ENCODE measurements around the gene KRTCAP2.

KRTCAP2 gene

GRCh38 chr1:155173478-155174323 lies 597 bp upstream of the KRTCAP2 start, which contains the start of gene TRIM46:
TRIM46 (plus strand) TSS chr1:155173849; CDS start chr1:155173967, 118 bp downstream.
- DNase-seq, result no peak
- Histone ChIP-seq H3K4ac (ENCODE audit: low read depth, low read length) (peak within 1 kb of the TSS; percentile 59), H3K27me3 (ENCODE audit: insufficient read depth, low read length) (no peaks in the 10 kb centered on the region), H3K79me2 (ENCODE audit: control insufficient read depth, insufficient read depth, low read length, poor library complexity) (peaks cover 5% of the 10 kb centered on the region), H3K4me3 (ENCODE audit: low read depth, low read length) (peak within 1 kb of the TSS; percentile 87), H2BK120ac (ENCODE audit: insufficient read depth, low read length, poor library complexity) (peak within 1 kb of the TSS; percentile 20), H4K8ac (ENCODE audit: low read depth, low read length) (peak within 1 kb of the TSS; percentile 75), H3K14ac (ENCODE audit: low read length) (peak within 1 kb of the TSS; percentile 47), H3K4me2 (ENCODE audit: low read length) (peak within 1 kb of the TSS; percentile 67), H3K9me3 (ENCODE audit: insufficient read depth, low read depth, low read length) (no peaks in the 10 kb centered on the region), H3K23ac (ENCODE audit: low read length) (no peak within 1 kb of the TSS), H2AK5ac (ENCODE audit: low read length) (no peak within 1 kb of the TSS), H3K4me1 (ENCODE audit: control insufficient read depth in 1 of 2, insufficient read depth in 2 of 2, low read length in 2 of 2) (peaks cover 9 to 16% of the 10 kb centered on the region in 2 experiments), H2AFZ (ENCODE audit: insufficient read depth, low read length, poor library complexity) (peak within 1 kb of the TSS; percentile 56), H2BK5ac (ENCODE audit: low read depth, low read length, poor library complexity) (peak within 1 kb of the TSS; percentile 29), H4K12ac (ENCODE audit: low read depth, low read length) (peak within 1 kb of the TSS; percentile 71), H4K91ac (ENCODE audit: low read depth, low read length) (peak within 1 kb of the TSS; percentile 72), H3K27ac (ENCODE audit: low read depth, low read length) (peak within 1 kb of the TSS; percentile 52), H3K18ac (ENCODE audit: low read length) (peak within 1 kb of the TSS; percentile 30), H3K36me3 (ENCODE audit: control insufficient read depth in 1 of 2, insufficient read depth in 2 of 2, low read length in 2 of 2) (peaks cover 8 to 14% of the 10 kb centered on the region in 2 experiments), H2BK12ac (ENCODE audit: low read length) (no peak within 1 kb of the TSS), H3K79me1 (ENCODE audit: low read length) (peaks cover 5% of the 10 kb centered on the region), H3K9ac (ENCODE audit: low read length) (peak within 1 kb of the TSS; percentile 92)
- WGBS (ENCODE audit: extremely low coverage, insufficient coverage, insufficient read length), result no CpG with 5 or more reads among the region's 38 CpGs

- Histone ChIP-seq H3K27ac (ENCODE audit: low read depth, low read length) (peak overlapping the region; percentile 52), H4K8ac (ENCODE audit: low read depth, low read length) (peak overlapping the region; percentile 75), H3K79me1 (ENCODE audit: low read length) (peaks cover 5% of the 10 kb centered on the region), H3K9ac (ENCODE audit: low read length) (peak overlapping the region; percentile 92), H2AFZ (ENCODE audit: insufficient read depth, low read length, poor library complexity) (peak overlapping the region; percentile 56), H3K36me3 (ENCODE audit: control insufficient read depth in 1 of 2, insufficient read depth in 2 of 2, low read length in 2 of 2) (peaks cover 8 to 14% of the 10 kb centered on the region in 2 experiments), H3K4me2 (ENCODE audit: low read length) (peak overlapping the region; percentile 67), H2BK5ac (ENCODE audit: low read depth, low read length, poor library complexity) (no peak overlapping the region), H2AK5ac (ENCODE audit: low read length) (no peak overlapping the region), H3K9me3 (ENCODE audit: insufficient read depth, low read depth, low read length) (no peaks in the 10 kb centered on the region), H3K23ac (ENCODE audit: low read length) (no peak overlapping the region), H2BK120ac (ENCODE audit: insufficient read depth, low read length, poor library complexity) (peak overlapping the region; percentile 20), H3K4me1 (ENCODE audit: control insufficient read depth in 1 of 2, insufficient read depth in 2 of 2, low read length in 2 of 2) (peaks cover 8 to 19% of the 10 kb centered on the region in 2 experiments), H3K4ac (ENCODE audit: low read depth, low read length) (peak overlapping the region; percentile 59), H3K27me3 (ENCODE audit: insufficient read depth, low read length) (no peaks in the 10 kb centered on the region), H4K12ac (ENCODE audit: low read depth, low read length) (peak overlapping the region; percentile 51), H4K91ac (ENCODE audit: low read depth, low read length) (peak overlapping the region; percentile 72), H3K79me2 (ENCODE audit: control insufficient read depth, insufficient read depth, low read length, poor library complexity) (peaks cover 5% of the 10 kb centered on the region), H3K14ac (ENCODE audit: low read length) (peak overlapping the region; percentile 47), H3K18ac (ENCODE audit: low read length) (peak overlapping the region; percentile 30), H2BK12ac (ENCODE audit: low read length) (no peak overlapping the region), H3K4me3 (ENCODE audit: low read depth, low read length) (peak overlapping the region; percentile 87)
- no peak for DNase-seq
- WGBS (ENCODE audit: extremely low coverage, insufficient coverage, insufficient read length), result no CpG with 5 or more reads among the region's 8 CpGs
Measured at GRCh38 chr1:155171836-155172731, 1.0 kb downstream of the KRTCAP2 start.

GRCh38 chr1:155170806-155171205 lies 2.3 kb downstream of the KRTCAP2 start:
- Histone ChIP-seq H2AK5ac (ENCODE audit: low read length) (no peak overlapping the region), H3K4me3 (ENCODE audit: low read depth, low read length) (no peak overlapping the region), H3K4ac (ENCODE audit: low read depth, low read length) (no peak overlapping the region), H3K9ac (ENCODE audit: low read length) (no peak overlapping the region), H2AFZ (ENCODE audit: insufficient read depth, low read length, poor library complexity) (no peak overlapping the region), H2BK120ac (ENCODE audit: insufficient read depth, low read length, poor library complexity) (no peak overlapping the region), H3K4me1 (ENCODE audit: control insufficient read depth in 1 of 2, insufficient read depth in 2 of 2, low read length in 2 of 2) (peaks cover 7 to 22% of the 10 kb centered on the region in 2 experiments), H3K9me3 (ENCODE audit: insufficient read depth, low read depth, low read length) (no peaks in the 10 kb centered on the region), H3K79me1 (ENCODE audit: low read length) (peaks cover 5% of the 10 kb centered on the region), H3K27ac (ENCODE audit: low read depth, low read length) (no peak overlapping the region), H4K91ac (ENCODE audit: low read depth, low read length) (no peak overlapping the region), H3K4me2 (ENCODE audit: low read length) (no peak overlapping the region), H4K8ac (ENCODE audit: low read depth, low read length) (no peak overlapping the region), H2BK5ac (ENCODE audit: low read depth, low read length, poor library complexity) (no peak overlapping the region), H3K23ac (ENCODE audit: low read length) (no peak overlapping the region), H3K27me3 (ENCODE audit: insufficient read depth, low read length) (no peaks in the 10 kb centered on the region), H2BK12ac (ENCODE audit: low read length) (no peak overlapping the region), H3K36me3 (ENCODE audit: control insufficient read depth in 1 of 2, insufficient read depth in 2 of 2, low read length in 2 of 2) (peaks cover 8 to 14% of the 10 kb centered on the region in 2 experiments), H3K14ac (ENCODE audit: low read length) (no peak overlapping the region), H3K79me2 (ENCODE audit: control insufficient read depth, insufficient read depth, low read length, poor library complexity) (peaks cover 5% of the 10 kb centered on the region), H3K18ac (ENCODE audit: low read length) (no peak overlapping the region), H4K12ac (ENCODE audit: low read depth, low read length) (no peak overlapping the region)
- WGBS (ENCODE audit: extremely low coverage, insufficient coverage, insufficient read length), result no CpG with 5 or more reads among the region's 7 CpGs
- no peak for DNase-seq

GRCh38 chr1:155170101-155170785 lies 2.9 kb downstream of the KRTCAP2 start:
- Histone ChIP-seq H3K27me3 (ENCODE audit: insufficient read depth, low read length) (no peaks in the 10 kb centered on the region), H3K79me2 (ENCODE audit: control insufficient read depth, insufficient read depth, low read length, poor library complexity) (peaks cover 5% of the 10 kb centered on the region), H3K14ac (ENCODE audit: low read length) (no peak overlapping the region), H2BK120ac (ENCODE audit: insufficient read depth, low read length, poor library complexity) (no peak overlapping the region), H3K4me2 (ENCODE audit: low read length) (no peak overlapping the region), H3K27ac (ENCODE audit: low read depth, low read length) (no peak overlapping the region), H2BK5ac (ENCODE audit: low read depth, low read length, poor library complexity) (no peak overlapping the region), H3K4ac (ENCODE audit: low read depth, low read length) (no peak overlapping the region), H3K18ac (ENCODE audit: low read length) (no peak overlapping the region), H3K79me1 (ENCODE audit: low read length) (peaks cover 5% of the 10 kb centered on the region), H4K12ac (ENCODE audit: low read depth, low read length) (no peak overlapping the region), H4K8ac (ENCODE audit: low read depth, low read length) (no peak overlapping the region), H3K4me1 (ENCODE audit: control insufficient read depth in 1 of 2, insufficient read depth in 2 of 2, low read length in 2 of 2) (peaks cover 7 to 22% of the 10 kb centered on the region in 2 experiments), H2BK12ac (ENCODE audit: low read length) (no peak overlapping the region), H3K36me3 (ENCODE audit: control insufficient read depth in 1 of 2, insufficient read depth in 2 of 2, low read length in 2 of 2) (peaks cover 8 to 14% of the 10 kb centered on the region in 2 experiments), H3K9ac (ENCODE audit: low read length) (no peak overlapping the region), H3K23ac (ENCODE audit: low read length) (no peak overlapping the region), H2AK5ac (ENCODE audit: low read length) (no peak overlapping the region), H2AFZ (ENCODE audit: insufficient read depth, low read length, poor library complexity) (no peak overlapping the region), H4K91ac (ENCODE audit: low read depth, low read length) (no peak overlapping the region), H3K9me3 (ENCODE audit: insufficient read depth, low read depth, low read length) (no peaks in the 10 kb centered on the region), H3K4me3 (ENCODE audit: low read depth, low read length) (no peak overlapping the region)
- DNase-seq, result no peak
- WGBS (ENCODE audit: extremely low coverage, insufficient coverage, insufficient read length), result no CpG with 5 or more reads among the region's 2 CpGs

Data from trophoblast cell (in vitro differentiated cells and primary cell).